ENCODE data around the gene ATF1. TPM values are rescaled to one million over a fixed set of nuclear protein-coding genes. Genes with fewer than 3 reads are reported as not detected.
"Not testable (repeated sequence)": the region's sequence is repeated elsewhere in the genome, so short reads cannot be mapped to it uniquely, and the experiment has no call there.

ATF1 gene
- total RNA-seq, 4 donors from 2014 or later, result 16.8 to 24.9 (median 18.0) TPM

DNA sequence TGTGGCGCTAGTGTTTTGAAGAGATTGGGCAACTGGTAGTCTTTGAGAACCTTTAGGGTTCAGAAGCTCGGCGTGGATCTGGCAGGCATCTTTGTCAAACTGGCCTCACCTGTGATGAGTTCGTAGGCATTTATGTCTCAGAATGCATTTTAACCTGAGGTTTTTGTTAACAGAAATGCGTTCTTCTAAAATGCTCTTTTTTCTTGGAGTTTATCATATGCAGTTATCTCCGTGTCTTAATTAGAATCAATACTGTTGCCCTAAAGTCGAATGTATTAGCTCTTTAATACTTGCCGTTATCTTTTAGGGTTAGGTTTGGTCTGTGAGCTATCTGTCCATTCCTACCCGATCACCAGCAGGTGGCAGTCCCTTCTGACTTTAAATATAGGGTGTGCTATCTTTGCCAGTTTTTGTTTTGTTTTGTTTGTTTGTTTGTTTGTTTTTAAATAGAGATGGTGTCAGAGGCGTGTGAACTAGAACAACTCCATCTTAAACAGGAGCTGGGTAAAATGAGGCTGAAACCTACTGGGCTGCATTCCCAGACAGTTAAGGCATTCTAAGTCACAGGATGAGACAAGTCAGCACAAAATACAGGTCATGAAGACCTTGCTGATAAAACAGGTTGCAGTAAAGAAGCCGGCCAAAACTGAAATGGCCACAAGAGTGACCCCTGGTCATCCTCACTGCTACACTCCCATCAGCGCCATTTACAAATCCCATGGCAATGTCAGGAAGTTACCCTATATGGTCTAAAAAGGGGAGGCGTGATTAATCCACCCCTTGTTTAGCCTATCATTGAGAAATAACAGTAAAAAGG is 1.4 kb downstream of the ATF1 start:
- no peak for TF ChIP-seq POLR2A (IDR thresholded peaks at IDR 0.05)
- TF ChIP-seq, protein P1, sequence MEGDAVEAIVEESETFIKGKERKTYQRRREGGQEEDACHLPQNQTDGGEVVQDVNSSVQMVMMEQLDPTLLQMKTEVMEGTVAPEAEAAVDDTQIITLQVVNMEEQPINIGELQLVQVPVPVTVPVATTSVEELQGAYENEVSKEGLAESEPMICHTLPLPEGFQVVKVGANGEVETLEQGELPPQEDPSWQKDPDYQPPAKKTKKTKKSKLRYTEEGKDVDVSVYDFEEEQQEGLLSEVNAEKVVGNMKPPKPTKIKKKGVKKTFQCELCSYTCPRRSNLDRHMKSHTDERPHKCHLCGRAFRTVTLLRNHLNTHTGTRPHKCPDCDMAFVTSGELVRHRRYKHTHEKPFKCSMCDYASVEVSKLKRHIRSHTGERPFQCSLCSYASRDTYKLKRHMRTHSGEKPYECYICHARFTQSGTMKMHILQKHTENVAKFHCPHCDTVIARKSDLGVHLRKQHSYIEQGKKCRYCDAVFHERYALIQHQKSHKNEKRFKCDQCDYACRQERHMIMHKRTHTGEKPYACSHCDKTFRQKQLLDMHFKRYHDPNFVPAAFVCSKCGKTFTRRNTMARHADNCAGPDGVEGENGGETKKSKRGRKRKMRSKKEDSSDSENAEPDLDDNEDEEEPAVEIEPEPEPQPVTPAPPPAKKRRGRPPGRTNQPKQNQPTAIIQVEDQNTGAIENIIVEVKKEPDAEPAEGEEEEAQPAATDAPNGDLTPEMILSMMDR (IDR thresholded peaks at IDR 0.05), result peak; percentile 55 to 76 (median 61)
- no peak for TF ChIP-seq EP300 (IDR thresholded peaks at IDR 0.05)
- peaks cover 0 to 37% (median 17%) of the 10 kb centered on the region in 4 donors for H3K4me1 ChIP-seq
- 10 to 11% methylated on average over 13 of the region's 13 CpGs for WGBS, 2 donors

DNA sequence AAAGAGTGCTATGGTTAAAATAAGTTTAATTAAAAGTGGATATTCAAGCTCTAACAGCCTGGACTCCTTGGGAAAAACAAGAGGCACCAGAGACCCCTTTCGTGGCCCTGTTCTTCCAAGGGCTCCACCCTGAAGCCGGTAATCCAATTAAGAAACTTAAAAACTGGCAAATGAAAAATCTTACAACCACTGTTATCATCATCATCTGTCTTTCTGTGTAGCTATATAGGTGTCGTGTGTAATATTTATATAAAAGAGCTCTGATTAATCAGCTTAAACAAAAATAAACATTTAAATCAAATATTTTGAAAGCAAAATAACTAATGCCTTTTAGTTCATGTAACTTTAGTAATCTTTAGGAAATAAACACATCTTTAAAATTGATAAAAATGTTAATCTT is 4.5 kb downstream of the ATF1 start:
- Histone ChIP-seq H3K4me3 (no peak overlapping the region), H3K27me3 (no peaks in the 10 kb centered on the region), H3K4me1 (peaks cover 0 to 26% (median 10%) of the 10 kb centered on the region in 4 donors), H3K9me3 (no peaks in the 10 kb centered on the region), H3K27ac (no peak overlapping the region), H3K36me3 (peaks cover 0 to 17% (median 0%) of the 10 kb centered on the region in 3 donors)
- no peak for DNase-seq (ENCODE audit: low spot score in 2 of 2)
- TF ChIP-seq POLR2A (IDR thresholded peaks at IDR 0.05), result no peak
- TF ChIP-seq, protein P1 (IDR thresholded peaks at IDR 0.05), result no peak
- no peak for TF ChIP-seq EP300 (IDR thresholded peaks at IDR 0.05)
- 88 to 93% methylated on average over 3 of the region's 3 CpGs for WGBS, 2 donors

More for the DNA sequence above, 1.4 kb downstream of the ATF1 start:
- H3K27me3 ChIP-seq, result no peaks in the 10 kb centered on the region
- peak in 1 of 2 donors; percentile 47 for DNase-seq (ENCODE audit: low spot score in 2 of 2)
- peak overlapping the region; percentile 52 to 99 (median 90) for H3K4me3 ChIP-seq
- H3K9me3 ChIP-seq, result no peaks in the 10 kb centered on the region
- peak overlapping the region; percentile 32 to 99 (median 94) for H3K27ac ChIP-seq
- H3K36me3 ChIP-seq, result no peaks in the 10 kb centered on the region

DNA sequence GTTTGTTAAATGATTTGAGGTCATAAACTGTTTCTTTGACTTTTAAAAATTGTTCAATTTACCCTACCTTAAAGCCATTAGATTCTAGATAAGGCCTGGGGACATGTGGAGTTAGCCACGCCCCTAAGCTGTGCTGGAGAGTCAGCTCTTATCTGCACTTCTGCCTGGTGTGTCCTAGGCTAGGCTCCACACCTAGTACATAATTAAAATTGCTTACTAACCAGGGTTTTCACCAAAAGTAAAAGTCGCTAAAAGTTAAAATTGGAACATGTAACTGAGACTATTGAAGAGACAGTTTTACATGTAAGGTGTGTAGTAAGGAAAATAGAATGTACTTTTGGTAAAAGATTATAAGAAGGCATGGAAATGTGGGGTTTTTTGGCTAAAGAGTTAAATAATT is 4.9 kb downstream of the ATF1 start:
- not testable (repeated sequence) for H3K27me3 ChIP-seq; H3K9me3 ChIP-seq; H3K4me3 ChIP-seq; H3K27ac ChIP-seq; DNase-seq (ENCODE audit: low spot score in 2 of 2)
- Histone ChIP-seq H3K36me3 (peaks cover 0 to 17% (median 0%) of the 10 kb centered on the region in 3 donors), H3K4me1 (peaks cover 0 to 30% (median 10%) of the 10 kb centered on the region in 4 donors)
- 91 to 94% methylated on average over 2 of the region's 2 CpGs for WGBS, 2 donors

DNA sequence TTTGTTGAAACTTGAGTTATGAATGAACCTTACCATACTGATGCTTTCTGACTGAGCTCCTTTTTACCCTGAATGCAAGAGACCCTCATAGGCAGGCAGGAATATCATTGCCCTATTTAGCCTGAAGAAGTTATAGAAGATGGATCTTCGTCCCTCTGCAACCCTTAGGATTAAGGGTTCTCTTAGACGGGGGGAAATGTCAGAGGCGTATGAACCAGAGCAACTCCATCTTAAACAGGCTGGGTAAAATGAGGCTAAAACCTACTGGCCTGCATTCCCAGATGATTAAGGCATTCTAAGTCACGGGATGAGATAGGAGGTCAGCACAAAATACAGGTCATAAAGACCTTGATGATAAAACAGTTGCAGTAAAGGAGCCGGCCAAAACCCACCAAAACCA is 7.5 kb downstream of the ATF1 start:
- Histone ChIP-seq H3K36me3 (peaks cover 0 to 17% (median 0%) of the 10 kb centered on the region in 3 donors), H3K9me3 (no peaks in the 10 kb centered on the region), H3K27ac (no peak overlapping the region), H3K4me1 (peaks cover 0 to 15% (median 0%) of the 10 kb centered on the region in 4 donors), H3K27me3 (no peaks in the 10 kb centered on the region), H3K4me3 (no peak overlapping the region)
- no peak for TF ChIP-seq EP300 (IDR thresholded peaks at IDR 0.05)
- TF ChIP-seq, protein P1 (IDR thresholded peaks at IDR 0.05), result no peak
- no peak for TF ChIP-seq POLR2A (IDR thresholded peaks at IDR 0.05)
- WGBS, 2 donors, result 88 to 94% methylated on average over 5 of the region's 5 CpGs
- DNase-seq (ENCODE audit: low spot score in 2 of 2), result no peak

DNA sequence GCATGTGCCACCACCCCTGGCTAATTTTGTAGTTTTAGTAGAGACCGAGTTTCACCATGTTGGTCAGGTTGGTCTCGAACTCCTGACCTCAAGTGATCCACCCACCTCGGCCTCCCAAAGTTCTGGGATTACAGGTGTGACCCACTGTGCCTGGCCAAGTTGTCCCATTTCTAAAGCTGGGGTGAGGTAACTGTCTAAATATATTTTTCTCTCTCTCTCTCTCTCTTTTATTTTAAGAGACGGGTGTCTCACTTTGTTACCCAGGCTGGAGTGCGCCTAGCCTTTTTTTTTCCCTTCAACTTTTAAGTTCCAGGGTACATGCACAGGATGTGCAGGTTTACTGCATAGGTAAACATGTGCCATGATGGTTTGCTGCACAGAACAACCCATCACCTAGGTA is 8.6 kb downstream of the ATF1 start:
- no peak overlapping the region for H3K27ac ChIP-seq
- WGBS, 2 donors, result 96% methylated on average over 5 of the region's 5 CpGs
- no peak overlapping the region for H3K4me3 ChIP-seq
- TF ChIP-seq POLR2A (IDR thresholded peaks at IDR 0.05) (no peak), EP300 (IDR thresholded peaks at IDR 0.05) (no peak)
- TF ChIP-seq, protein P1 (IDR thresholded peaks at IDR 0.05), result no peak
- peaks cover 0 to 4% (median 0%) of the 10 kb centered on the region in 4 donors for H3K4me1 ChIP-seq
- H3K27me3 ChIP-seq, result no peaks in the 10 kb centered on the region
- no peak for DNase-seq (ENCODE audit: low spot score in 2 of 2)
- H3K9me3 ChIP-seq, result no peaks in the 10 kb centered on the region
- H3K36me3 ChIP-seq, result peaks cover 0 to 17% (median 0%) of the 10 kb centered on the region in 3 donors
